ENCODE measurements around the gene LRRN4. TPM values are rescaled to one million over a fixed set of nuclear protein-coding genes. Genes with fewer than 3 reads are reported as not detected.

The LRRN4 gene
- total and polyA plus RNA-seq, 2 of the 4 experiments (the other 2 are of a cell fraction) = under 0.01 to 0.19 TPM

- TF ChIP-seq MAFK (IDR thresholded peaks at IDR 0.05; ENCODE audit: low read depth, low read length) = no peak
- no peak for TF ChIP-seq RCOR1 (IDR thresholded peaks at IDR 0.05; ENCODE audit: insufficient replicate concordance, low read length)
- no peak for TF ChIP-seq CEBPB (IDR thresholded peaks at IDR 0.05; ENCODE audit: low read depth, low read length)
- TF ChIP-seq USF2 (IDR thresholded peaks at IDR 0.05; ENCODE audit: low read depth, low read length) = no peak
- no peak for TF ChIP-seq POLR2A (IDR thresholded peaks at IDR 0.05; ENCODE audit: low read depth, low read length)
- no peak for TF ChIP-seq RAD21 (IDR thresholded peaks at IDR 0.05; ENCODE audit: low read length)
- TF ChIP-seq CHD1 (IDR thresholded peaks at IDR 0.05; ENCODE audit: low read depth, low read length) = no peak
- TF ChIP-seq RFX5 (IDR thresholded peaks at IDR 0.05; ENCODE audit: low read depth, low read length) = no peak
- TF ChIP-seq MXI1 (IDR thresholded peaks at IDR 0.05; ENCODE audit: borderline replicate concordance, low read depth, low read length) = no peak
- peaks cover 39% of the 10 kb centered on the region for H3K36me3 ChIP-seq (ENCODE audit: control insufficient read depth, insufficient read depth, low read length)
- POLR2A ChIA-PET (ENCODE audit: unreplicated experiment) = no interaction called here
- no peak overlapping the region for H4K91ac ChIP-seq (ENCODE audit: insufficient read depth, low read depth, low read length)
- no peak overlapping the region for H4K5ac ChIP-seq (ENCODE audit: low read depth, low read length)
- H3K4ac ChIP-seq (ENCODE audit: low read depth, low read length) = no peak overlapping the region
- H3K9ac ChIP-seq (ENCODE audit: low read depth, low read length) = no peak overlapping the region
- H3K27ac ChIP-seq (ENCODE audit: insufficient read depth, low read length) = no peak overlapping the region
- WGBS, 2 experiments (ENCODE audit: extremely low coverage in 2 of 2, insufficient read length in 1 of 2) = no CpG with 5 or more reads among the region's 4 CpGs
- no peak overlapping the region for H3K14ac ChIP-seq (replicated peaks; ENCODE audit: low read depth, low read length)
- H3K27me3 ChIP-seq (ENCODE audit: control insufficient read depth, insufficient read depth, low read length) = no peaks in the 10 kb centered on the region
- no peak overlapping the region for H2AFZ ChIP-seq (replicated peaks; ENCODE audit: low read length, poor library complexity)
- H2AK9ac ChIP-seq (replicated peaks; ENCODE audit: low read depth, low read length, poor library complexity) = no peak overlapping the region
- no peak overlapping the region for H2AK5ac ChIP-seq (ENCODE audit: low read depth, low read length)
- no peak overlapping the region for H2BK120ac ChIP-seq (ENCODE audit: low read depth, low read length)
- H4K20me1 ChIP-seq (ENCODE audit: insufficient read depth, low read length) = peaks cover 7% of the 10 kb centered on the region; the same call in 1 of the 2 replicates
- peaks cover 18 to 27% of the 10 kb centered on the region in 2 experiments for H3K79me1 ChIP-seq (ENCODE audit: low read depth in 1 of 2, low read length in 2 of 2)
- peaks cover 13% of the 10 kb centered on the region for H3K9me1 ChIP-seq (ENCODE audit: insufficient read depth, low read length)
- intact Hi-C loops (cut with micrococcal nuclease) = no loop called here
- H3K9me3 ChIP-seq (ENCODE audit: control insufficient read depth, insufficient read depth, low read length) = no peaks in the 10 kb centered on the region
- H2BK5ac ChIP-seq (ENCODE audit: low read depth, low read length, poor library complexity, severe bottlenecking) = no peak overlapping the region
- H2BK15ac ChIP-seq (ENCODE audit: low read depth, low read length) = no peak overlapping the region
- no peak overlapping the region for H3K4me2 ChIP-seq (ENCODE audit: low read depth, low read length)
- no peak overlapping the region for H3K4me3 ChIP-seq (ENCODE audit: insufficient read depth, low read depth, low read length)
- DNase-seq (no peak), ATAC-seq (ENCODE audit: low read depth) (no peak)
- H3K56ac ChIP-seq (ENCODE audit: extremely low read depth, insufficient read depth, low read length) = no peak overlapping the region
- in situ Hi-C loops (cut with MboI; ENCODE audit: low sequenced_read_pairs) = no loop called here
- H4K8ac ChIP-seq (ENCODE audit: low read depth in 2 of 2, low read length in 2 of 2) = no peak overlapping the region
- dilution Hi-C loops (cut with HindIII; ENCODE audit: low sequenced_read_pairs, unreplicated experiment) = no loop called here
- CTCF ChIA-PET = no interaction called here
- no peak overlapping the region for H2BK20ac ChIP-seq (ENCODE audit: low read depth, low read length)
- H3K23ac ChIP-seq (ENCODE audit: low read depth, low read length) = no peak overlapping the region
- peaks cover 6% of the 10 kb centered on the region for H3K4me1 ChIP-seq (ENCODE audit: control insufficient read depth, insufficient read depth, low read length)
- no peak overlapping the region for H3K18ac ChIP-seq (ENCODE audit: low read depth, low read length)
- no TSS peak for BruUV-seq (replicated peaks)
Observed at GRCh38 chr20:6036213-6036612, 17.6 kb downstream of the LRRN4 start.

Measured in IMR-90 (cell line).